CD4-positive, alpha-beta T cell treated with Interleukin-17A for 1 hour (primary cell): ENCODE results near the gene VSIG1.

ENCODE experiments used
- DNase-seq: peaks from one replicate; pipeline ENCODE4 v3.0.0-alpha.2; 2020

VSIG1 gene

DNA sequence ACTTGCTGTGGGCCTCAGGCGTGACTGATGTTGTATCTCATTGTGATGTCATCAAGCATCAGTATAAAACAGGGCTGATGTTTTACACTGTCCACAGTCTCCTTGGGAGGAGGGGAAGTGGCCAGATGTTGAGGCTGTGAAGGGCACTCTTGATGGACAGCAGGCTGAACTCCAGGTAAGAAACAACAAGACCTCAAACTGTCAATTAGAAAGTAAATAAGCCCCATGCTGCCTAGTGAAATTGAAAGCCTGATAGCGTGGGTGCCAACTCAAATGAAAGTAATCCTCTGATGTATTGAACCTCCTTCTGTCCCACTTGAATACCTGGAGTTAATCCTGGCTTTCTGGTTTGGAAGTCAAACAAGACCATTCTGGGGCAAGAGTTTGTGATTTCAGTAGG lies 19.7 kb downstream of the VSIG1 start:
- DNase-seq: no peak

- no peak for DNase-seq
Measured at GRCh38 chrX:108068121-108068520, 23.3 kb downstream of the VSIG1 start.

GRCh38 chrX:108070891-108071290 lies 26.0 kb downstream of the VSIG1 start:
- DNase-seq: no peak

DNA sequence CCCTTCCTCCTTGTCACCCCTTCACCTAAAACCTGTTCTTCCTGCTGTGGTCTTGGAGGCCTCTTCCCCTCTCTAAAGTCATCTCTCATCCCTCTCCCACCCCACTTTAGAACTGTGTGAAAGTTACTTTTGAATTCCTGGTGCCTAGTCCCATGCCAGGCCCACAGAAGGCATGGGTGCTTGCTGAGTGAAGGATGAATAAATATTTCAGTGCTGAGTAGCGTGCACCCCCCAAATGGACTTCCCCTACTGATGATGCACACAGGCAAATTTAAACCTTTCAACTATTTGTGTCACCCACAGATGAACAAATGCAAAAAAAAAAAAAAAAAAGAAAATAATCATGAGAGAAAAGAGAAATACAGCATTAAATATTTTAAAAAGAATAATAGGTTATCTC lies 26.7 kb downstream of the VSIG1 start:
- DNase-seq: no peak

GRCh38 chrX:108072746-108073145 lies 27.9 kb downstream of the VSIG1 start:
- no peak for DNase-seq

DNA sequence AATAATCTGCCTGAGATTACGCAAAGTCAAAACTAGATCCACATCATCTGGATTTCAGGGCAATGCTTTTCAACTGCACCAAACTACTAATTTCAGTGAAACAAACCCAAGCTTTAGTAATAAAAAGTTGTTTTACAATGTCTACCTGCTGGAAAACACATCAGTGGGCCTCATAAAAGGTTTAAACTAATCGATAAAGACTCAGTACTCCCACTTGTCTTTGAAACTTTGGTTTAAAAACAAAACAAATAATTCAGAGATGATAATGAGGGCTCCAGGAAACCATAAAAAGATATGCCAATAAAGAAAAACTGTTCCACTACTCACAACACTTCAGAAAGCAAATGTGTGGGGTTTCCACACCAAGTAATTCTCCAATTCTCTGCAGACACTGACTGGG lies 36.2 kb downstream of the VSIG1 start:
- DNase-seq: no peak

DNA sequence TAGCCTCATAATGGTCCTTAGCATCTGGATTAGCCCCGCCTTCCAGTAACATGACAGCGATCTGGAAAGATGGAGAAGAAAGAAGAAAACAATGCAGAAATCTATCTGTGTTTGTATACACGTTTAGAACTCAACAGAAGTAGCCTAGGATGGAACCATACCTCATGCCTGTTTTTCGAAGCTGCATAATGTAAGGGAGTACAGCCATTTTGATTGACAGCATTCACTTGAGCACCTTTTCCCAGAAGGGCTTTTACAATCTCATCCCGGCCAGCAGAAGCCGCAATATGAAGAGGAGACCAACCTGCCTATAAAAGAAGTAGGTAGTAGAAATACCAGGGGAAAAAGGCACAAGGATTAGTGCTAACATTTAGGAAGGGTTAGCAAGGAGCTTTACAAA lies 42.9 kb downstream of the VSIG1 start:
- DNase-seq: no peak

DNA sequence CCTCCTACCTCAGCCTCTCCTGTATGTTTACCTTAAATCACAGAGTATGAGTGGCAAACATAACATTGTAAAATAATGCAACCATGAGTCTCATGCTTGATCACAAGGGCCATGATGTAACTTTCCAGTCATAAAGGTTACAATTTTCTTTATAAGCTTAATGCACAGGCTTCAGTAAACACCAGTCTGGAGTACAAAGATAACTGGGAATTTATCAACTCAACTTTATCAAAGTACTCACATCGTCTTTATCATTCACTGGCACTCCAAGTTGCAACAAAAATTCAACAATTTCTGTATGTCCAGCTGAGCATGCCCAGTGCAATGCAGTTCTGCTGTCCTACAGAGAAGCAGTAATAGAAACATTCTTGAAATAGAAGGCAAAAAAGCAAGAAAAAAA lies 43.6 kb downstream of the VSIG1 start:
- DNase-seq: no peak

GRCh38 chrX:108090491-108091263 lies 45.8 kb downstream of the VSIG1 start:
- no peak for DNase-seq

GRCh38 chrX:108091264-108091877 lies 46.5 kb downstream of the VSIG1 start, which contains the start of the genes ATG4A and PSMD10:
TSS of gene ATG4A (plus strand) at chrX:108091778. CDS start at chrX:108091827, 49 bp downstream.
TSS of gene PSMD10 (minus strand) at chrX:108091542. CDS start at chrX:108091520, 22 bp downstream.
- DNase-seq: peak; percentile 93

DNA sequence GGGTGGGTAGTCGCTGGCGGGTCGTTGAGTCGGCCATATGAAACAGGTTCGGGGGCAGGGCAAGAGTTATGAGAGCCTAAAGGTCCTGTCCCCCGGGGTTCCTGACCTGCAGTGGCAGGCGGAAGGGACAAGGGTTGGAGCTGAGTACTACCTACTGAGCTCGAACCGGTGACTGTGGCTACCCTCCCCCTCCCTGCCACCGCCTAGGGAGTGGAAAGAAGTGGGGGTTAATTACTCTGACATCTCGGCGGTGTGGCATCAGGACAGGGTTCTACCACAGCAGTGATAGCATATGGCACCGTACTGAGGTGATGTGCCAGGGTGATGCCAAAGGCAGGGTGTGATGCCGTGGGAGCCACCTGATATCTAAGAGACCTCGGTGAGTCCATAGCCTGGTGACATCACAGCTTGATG lies 47.0 kb downstream of the VSIG1 start:
- no peak for DNase-seq

GRCh38 chrX:108097380-108097779 lies 52.5 kb downstream of the VSIG1 start:
- no peak for DNase-seq

- no peak for DNase-seq
Measured at GRCh38 chrX:108105473-108105872, 60.6 kb downstream of the VSIG1 start.

- DNase-seq: no peak
Measured at GRCh38 chrX:108114541-108114940, 69.7 kb downstream of the VSIG1 start.

DNA sequence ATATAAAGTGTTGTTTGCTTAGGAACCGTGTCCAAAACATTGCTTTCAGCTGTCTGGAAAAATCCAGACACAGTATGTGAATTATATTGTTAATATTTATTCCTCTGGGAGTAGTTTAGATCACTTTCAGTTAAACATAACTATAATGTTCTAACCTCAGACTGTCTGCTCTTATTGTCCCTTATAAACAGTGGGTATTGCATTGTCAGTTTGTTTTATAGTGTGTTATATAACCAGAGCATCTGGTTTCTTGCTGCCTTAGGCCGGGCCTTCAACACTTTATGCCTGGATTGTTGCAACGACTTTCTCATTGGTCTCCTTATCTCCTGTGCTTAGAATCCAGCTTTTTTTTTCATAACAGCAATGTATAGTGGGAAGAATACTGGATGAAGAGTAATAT lies 73.1 kb downstream of the VSIG1 start:
- DNase-seq: no peak

- DNase-seq: no peak
Measured at GRCh38 chrX:108121291-108121690, 76.4 kb downstream of the VSIG1 start.

- no peak for DNase-seq
Measured at GRCh38 chrX:108122748-108123147, 77.9 kb downstream of the VSIG1 start.

DNA sequence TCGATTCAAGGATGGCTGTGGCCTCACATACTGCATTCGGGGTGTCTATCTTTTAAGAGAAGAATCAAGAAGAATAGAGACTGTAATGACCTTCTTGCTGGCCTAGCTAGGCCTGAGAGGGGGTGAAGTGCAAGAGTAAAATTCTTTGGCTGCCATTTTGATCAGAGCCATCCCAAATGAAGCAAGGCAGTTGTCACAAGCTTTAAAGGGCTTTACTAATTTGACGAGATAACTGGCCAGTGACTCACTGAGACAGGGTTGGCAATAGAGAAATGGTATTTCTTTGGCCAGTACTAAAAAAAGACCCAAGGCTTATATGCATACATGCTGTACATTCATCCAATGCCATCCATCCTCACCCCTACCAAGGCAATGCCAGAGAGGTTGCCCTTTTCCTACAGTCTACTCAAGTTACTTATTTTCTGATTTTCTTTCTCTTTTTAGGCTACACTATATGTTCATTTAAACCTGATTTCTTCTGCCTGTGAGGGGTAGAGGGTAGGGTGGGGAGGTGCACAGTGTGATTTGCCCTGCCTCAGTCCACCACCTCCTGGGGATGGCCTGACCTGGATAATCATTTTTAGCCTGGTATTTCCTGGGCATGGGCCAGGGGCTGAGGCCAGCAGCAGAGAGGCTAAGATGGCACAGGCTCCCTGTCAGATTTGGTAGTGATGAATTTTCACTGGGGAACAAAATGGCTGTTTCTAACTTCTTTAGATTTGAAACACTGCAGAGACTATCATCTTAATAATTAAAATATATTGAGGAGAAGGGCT lies 78.9 kb downstream of the VSIG1 start:
- DNase-seq: no peak

DNA sequence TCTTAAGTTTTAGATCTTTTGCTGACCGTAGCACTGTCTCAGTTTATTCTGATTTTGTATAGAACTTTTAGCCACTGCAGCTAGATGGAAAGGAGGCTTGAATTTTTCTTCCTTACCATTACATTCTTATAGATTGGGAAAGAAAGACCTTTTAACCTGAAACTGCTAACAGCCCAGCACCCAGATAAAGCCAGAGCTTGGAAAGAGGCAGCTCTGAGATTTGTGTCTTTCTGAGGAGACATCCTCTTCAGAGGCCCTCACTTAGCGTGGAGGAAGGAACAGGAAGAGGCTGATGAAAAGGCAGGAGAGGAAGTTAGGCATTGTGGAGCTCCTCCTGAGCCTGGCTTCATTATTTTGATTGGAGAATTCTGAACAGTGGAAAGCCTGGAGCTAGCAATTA lies 81.8 kb downstream of the VSIG1 start:
- DNase-seq: no peak

GRCh38 chrX:108127152-108127551 lies 82.3 kb downstream of the VSIG1 start:
- DNase-seq: no peak
